ENCODE data around the gene MINDY4. TPM values are rescaled to one million over a fixed set of nuclear protein-coding genes. Genes with fewer than 3 reads are reported as not detected.
"Not testable (repeated sequence)": the region's sequence is repeated elsewhere in the genome, so short reads cannot be mapped to it uniquely, and the experiment has no call there.

Gene MINDY4
- polyA plus RNA-seq, 5 donors, result 13.7 to 23.3 (median 16.5) TPM

DNA sequence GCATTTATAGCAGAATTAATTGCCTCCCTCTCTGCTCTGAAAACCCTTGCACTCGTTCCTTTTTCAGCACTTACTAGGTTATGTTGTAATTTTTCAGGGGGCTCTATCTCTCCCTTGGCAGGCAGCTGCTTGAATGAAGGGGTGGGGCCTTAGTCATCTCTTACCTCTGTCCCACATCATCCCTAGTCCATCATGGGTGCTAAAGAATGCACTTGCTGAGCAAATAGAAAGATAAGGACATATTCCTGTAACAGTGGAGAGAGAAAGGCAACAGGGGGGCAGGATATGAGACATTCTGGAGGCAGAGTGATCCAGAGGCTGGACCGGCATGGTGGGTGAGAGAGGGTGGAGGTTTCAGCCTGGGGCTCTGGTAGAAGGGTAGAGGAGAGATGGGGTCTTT is 60.0 kb downstream of the MINDY4 start:
- DNase-seq, result no peak

DNA sequence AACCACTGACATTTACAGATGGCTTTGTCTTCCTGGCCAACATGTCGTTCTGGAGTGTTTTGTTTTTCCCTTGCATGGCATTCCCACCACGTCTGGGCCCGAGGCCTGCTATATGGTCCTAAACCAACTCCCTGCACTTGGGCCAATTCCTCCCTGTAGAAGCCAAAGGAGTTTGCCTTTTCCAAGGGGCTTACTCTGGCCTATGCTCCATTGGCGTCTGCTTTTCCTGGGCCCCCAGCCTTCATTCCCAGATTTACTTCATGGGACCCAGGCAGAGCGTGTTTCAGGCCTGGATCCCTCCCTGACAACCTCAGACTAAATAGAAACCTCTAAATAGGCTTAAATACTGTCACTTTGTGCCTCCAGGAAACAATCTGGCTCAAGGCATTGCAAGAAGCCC is 60.7 kb downstream of the MINDY4 start:
- no peak for DNase-seq

DNA sequence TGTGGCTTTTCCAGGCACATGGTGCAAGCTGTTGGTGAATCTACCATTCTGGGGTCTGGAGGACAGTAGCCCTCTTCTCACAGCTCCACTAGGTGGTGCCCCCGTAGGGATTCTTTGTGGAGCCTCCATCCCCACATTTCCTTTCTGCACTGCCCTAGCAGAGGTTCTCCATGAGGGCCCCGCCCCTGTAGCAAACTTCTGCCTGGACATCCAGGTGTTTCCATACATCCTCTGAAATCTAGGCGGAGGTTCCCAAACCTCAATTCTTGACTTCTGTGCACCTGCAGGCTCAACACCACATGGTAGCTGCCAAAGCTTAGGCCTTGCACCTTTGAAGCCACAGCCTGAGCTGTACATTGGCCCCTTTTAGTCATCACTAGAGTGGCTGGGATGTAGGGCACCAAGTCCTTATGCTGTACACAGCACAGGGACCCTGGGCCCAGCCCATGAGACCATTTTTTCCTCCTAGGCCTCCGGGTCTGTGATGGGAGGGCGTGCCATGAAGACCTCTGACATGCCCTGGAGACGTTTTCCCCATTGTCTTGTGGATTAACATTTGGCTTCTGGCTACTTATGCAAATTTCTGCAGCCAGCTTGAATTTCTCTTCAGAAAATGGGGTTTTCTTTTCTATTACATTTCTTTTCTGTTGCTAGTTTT is 62.9 kb downstream of the MINDY4 start:
- not testable (repeated sequence) for DNase-seq

DNA sequence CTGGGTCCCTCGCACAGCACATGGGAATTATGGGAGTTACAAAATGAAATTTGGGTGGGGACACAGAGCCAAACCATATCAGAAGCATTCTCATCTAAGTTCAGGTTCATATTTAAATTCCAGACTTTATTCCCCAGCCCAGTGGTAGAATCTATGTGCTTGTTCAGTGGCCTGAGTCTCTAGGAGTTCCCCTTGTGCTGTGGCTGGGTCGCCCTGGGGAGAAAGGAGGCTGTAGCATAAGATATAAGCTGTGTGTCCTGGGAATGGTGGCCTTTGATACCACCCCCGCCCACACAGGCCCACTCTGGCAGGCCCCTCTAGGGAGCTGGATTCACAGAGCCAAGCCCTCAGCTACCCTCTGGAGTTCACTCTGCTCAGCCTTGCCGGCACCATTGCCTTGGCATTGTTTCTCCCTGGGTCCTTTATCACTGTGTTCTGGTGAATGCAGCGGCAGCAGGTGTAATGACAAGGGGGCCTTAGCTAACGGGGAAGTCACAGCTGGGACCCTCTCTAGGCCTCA is 64.2 kb downstream of the MINDY4 start:
- DNase-seq, result no peak

DNA sequence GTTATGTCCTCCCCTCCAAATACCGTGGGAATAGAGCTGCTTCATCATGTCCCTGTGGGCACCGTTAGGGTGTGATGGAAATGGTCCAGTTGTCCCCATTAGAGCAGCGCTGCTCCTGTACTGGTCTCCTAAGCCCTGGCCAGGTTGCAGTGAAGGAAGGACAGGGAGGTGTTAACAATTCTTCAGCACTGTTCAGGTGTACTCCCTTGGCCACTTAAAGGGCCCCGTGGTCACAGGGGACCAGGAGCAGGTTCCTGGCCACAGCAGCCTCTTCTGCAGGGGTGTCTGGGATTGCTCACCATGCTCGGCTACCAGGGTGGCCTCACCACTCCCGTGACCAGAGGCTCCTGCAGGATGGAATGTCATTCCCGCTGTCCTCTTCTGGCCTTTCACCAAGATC is 65.8 kb downstream of the MINDY4 start:
- DNase-seq, result no peak

DNA sequence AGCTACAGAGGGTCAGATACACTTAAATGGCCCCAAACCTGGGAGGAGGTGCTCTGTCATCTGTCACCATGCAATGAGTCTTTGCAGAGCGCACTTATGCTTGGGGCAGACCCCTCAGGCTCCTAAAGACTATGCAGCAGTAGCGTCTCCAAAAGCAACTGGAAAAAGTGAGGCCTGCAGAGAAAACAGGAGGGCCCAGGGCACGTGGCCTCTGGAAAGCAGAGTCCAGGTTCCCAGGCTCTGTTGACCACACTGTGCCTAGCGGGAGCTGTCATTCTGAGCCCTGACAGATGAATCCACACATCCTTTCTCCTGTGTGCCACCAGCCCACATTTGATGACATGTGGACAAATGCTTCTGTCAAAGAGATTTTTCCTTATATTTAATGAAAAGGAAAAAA is 66.4 kb downstream of the MINDY4 start:
- DNase-seq, result no peak

DNA sequence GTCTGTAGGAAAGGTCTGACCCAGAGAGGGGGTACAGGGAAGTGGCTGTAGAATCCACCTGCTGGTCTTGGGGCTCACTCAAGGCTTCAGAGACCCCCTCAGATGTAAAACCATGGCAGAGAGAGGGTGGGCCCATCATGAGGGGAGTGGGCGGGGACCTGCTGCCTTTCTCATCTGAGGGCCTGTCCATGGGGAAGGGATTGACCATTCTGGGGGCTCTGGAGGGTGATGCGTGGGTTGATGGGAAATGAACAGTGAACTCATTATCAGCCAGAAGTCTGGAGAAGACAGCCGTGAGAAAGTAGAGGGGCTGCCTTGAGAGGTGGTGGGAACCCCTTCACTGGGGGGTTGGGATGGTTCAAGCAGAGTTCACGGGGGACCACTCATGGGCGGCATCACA is 66.8 kb downstream of the MINDY4 start:
- no peak for DNase-seq

DNA sequence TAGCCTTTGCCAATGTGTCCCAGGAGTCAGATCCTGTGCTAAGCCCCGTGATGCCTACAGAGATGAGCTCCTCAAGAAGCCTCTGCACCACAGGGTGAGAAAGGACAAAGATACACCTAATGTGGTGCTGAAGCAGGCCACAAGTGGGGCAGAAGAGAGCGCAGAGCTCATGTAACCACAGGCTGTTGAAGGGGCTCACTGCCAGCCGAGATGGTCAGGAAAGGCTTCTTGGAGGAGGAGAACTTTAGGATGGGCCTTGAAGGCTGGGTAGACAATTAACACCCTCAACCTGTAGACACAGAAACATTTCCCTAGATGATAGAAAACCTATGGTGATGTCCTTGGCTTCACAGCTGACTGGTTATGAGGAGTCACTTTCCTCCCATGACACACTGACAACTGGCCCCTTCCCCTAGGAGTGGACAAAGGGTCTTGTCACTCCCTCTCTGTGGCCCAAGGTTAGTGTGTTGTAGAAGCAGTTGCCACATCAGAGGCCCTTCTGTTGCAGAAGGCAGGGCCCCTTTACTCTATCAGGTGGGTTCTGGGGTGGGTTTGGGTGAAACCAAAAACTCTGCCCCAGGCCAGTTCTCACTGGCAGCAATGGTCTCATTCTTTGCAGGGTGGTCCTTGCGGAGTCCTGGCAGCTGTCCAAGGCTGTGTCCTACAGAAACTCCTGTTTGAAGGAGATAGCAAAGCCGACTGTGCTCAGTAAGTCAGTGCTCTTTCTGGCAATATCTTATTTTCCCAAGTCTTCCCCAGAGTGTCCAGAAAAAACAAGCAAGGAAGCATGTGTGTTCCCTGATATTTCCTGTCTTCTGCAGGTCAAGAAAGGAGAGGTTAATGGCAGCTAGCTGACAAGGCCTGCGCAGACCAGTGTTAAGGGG is 69.2 kb downstream of the MINDY4 start:
- DNase-seq, result no peak

DNA sequence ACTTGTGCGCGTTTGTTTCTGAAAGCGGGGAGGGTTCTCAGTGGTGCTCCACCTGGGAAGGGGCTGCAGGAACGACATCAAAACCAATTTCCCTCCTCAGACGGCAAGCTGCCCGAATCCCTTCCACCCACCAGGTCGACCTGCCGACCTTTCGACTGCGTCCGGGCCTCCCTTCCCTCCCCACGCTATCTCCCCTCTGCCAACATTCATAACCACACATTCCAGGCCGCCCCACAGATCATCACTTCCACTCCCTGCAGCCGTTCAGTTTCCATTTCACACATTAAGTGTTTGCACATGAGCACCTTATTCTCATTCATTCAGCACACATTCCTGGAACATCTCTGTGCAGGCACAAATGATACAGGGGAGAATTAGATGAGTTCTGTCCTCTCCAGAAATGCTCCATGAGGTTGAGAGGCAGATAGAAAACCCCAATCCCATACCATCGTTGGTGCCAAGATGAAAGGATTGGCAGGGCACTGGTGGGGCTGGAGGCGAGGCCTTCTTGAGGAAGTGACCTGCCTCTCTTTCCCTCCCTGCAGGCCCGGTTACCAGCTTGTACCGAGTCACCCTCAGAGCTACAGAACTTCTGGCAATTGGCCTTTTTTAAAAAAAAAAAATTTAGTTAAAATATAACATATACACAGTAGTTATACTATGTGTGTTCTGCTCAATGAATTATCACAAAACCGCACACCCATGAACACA is 70.0 kb downstream of the MINDY4 start:
- no peak for DNase-seq

DNA sequence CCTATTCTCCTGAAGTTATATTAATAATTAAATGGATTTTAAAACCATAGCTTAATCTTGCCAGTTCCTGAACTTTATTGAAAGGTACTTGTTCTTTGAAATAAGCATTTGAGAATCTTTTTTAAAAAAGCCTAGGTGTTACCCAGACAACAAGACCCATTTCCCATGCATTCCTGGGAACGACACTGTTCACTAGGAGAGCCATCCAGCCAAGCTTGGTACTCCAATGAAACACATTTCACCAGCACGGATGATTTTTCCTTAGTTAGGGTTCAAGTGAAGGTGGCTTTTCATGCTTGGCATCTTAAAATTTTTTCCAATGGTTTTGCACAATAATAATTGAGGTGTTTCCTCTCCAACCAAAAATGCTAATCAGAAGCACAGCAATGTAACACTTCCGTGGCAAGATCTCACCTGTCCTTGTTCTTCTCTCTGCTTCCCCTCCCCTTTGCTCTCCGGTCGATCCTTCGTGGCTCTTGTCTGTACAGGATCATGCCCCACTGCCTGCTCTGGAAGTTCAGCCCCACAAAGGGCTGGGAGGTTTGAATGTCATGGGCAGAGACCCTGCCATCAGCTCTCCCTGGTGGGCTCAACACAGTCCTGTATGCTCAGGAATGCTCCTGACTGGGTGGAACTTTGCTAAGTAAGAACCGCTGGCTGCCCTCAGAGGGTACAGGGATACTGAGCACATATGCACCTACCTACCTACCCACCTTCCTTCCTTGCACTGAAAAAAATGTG is 70.8 kb downstream of the MINDY4 start:
- DNase-seq, result no peak

DNA sequence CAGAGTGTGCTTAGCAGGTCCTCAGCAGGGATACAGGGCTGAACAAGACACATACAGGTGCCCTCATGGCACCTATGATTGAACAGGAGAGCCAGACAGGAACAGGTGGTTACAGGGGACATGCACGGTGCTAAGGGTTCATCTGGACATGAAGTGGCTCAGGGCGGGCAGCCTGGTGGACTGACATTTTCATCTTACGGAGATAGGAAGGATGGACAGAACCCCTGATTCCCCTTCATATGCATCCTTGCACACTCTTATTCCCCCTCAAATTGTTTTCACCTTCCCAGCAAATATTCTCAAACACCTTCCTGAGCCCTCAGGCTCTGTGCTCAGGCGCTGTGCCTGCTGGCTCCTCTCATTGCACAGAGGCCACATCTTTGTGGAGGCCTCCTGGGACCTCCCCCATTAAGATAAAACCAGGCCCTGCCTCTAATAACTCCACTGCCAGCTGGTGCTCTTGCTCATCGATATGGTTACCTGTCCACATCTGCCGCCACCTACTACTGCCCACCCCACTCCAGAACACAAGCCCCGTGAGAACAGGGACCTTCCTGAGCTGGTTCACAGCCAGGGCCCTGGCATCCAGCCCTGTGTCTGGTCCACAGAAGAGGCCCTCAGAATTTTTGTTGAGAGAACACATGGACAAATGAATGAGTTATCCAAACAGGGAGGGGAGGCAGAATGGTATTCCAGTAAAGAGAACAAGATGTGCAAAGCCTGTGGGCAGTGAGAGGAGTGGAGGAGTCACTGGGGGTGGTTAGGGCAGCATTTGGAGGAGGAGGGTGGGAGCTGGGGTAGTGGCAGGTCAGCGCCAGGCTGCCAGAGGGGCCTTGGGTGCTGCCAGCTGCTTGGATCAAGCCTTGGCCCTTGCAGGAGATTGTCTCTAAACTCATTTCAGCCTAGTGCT is 71.6 kb downstream of the MINDY4 start:
- no peak for DNase-seq

DNA sequence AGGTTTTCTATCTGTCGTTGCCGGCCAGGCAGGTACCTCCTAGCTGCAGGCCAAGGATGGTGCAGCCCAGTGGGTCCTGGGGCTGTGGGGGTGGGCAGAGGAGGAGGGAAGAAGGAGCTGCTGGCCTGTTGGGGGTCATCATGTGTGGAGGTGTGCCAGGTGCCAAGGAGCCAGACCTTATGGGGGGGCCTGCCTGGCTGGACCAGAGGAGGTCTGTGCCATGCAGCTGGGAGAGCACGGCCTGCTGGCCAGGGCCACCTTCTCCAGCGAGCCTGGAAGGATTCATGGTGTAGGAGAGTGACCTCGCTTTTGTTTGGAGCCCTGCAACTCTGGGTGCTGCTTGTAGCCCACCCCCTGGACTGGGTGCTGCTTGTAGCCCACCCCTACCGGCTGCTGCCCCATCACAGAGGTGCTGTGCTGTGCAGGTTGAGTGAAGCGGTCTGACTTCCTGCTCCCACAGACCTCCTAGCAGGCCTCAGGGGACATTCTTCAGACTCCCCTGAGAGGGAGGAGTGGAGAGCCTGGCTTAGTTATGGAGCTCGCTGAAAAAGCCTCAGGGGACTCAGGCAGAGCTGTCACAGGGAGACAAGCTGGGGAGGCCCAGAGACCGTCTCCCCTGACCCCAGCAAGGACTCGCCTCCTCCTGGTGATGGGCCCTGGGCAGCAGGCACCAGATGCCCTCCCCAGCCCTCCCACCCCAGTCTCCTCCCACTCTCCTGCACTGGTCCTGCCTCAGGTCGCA is 72.7 kb downstream of the MINDY4 start:
- no peak for DNase-seq

DNA sequence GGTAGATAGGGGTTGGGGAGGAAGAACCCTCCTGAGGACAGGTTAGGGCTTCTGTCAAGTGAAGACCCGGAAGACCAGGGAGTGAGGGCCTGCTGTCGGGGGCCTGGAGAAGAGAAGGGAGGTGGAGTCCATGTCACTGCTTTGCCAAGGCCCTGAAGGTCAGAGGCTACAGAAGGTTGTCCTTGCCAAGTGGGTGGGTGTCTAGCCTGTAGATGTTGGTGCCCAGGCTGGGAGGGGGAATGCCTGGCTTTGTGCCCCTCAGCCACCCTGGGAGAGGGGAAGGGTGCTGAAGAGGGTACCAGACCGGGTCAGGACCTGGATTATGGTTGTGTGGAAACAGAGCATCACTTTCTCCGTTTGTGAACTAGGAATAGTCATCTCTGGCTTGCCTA is 73.3 kb downstream of the MINDY4 start:
- no peak for DNase-seq

DNA sequence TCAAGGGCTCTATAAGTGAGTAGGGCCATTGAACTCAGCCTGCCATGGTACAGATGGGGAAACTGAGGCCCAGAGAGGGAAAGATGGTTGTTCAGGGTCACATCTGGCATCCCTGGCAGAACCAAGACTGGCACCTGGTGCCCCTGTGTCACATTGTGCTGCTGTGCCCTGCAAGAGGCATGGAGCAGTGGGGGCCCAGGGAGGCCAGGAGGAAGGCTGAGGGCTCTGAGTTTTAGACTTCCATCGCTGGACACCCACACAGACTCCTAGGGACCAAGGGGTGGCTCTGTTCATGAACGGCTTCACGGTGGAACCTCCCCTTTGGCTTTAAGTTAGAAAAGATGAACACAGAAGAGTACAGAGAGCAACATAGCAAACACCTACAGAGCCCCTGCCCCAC is 73.7 kb downstream of the MINDY4 start:
- DNase-seq, result no peak

DNA sequence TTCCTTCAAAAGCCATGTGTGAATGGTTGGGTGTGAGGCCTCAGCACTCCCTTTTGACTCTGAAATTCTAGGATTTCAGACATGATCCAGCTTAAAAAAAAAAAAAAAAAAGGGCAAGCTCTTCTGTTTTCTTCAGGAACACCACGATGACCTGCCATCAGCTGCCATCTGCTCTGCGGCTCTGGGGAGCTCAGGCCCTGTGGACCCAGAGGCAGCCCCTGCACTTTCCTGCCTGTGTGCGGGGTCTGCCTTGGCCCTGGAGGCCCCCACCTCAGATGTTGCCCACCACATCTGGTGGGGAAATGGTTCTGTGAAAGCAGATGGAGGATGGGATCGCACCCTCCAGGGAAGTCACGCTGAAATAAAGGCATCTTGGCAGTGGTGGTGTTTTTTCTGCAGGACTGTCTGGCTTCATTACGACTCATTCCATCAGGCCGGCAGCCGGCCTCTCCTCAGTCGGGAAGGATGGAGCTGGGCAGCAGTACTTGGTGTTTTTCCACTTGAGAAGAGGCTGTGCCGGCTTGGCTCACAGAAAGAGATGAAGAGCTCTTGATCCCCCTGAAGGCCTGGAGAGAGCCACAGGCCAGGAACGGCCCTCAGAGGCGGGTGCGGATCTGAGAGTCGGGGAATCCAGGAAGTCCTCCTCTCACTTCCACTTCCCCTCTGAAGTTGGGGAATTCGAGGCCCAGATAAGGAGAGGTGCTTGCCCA is 74.4 kb downstream of the MINDY4 start:
- peak in 1 of 2 donors; percentile 20 for DNase-seq

DNA sequence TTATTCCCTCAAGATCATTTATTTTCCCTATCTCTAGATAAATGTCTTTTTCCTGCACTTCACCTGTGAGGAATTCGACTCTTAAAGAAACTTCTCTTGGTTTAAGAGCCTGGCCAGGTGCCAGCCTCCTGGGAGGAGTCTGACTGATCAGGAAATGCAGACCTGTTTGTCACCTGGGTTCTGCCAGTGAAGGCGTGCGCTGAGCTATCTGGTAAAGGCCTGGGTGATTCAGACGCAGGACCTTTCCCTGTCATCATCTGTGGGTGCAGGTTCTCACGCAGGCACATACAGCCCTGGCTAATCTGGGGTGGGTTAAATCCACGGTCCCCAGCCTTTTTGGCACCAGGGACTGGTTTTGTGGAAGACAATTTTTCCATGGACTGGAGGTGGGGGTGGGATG is 75.2 kb downstream of the MINDY4 start:
- DNase-seq, result peak; percentile 24 to 27

DNA sequence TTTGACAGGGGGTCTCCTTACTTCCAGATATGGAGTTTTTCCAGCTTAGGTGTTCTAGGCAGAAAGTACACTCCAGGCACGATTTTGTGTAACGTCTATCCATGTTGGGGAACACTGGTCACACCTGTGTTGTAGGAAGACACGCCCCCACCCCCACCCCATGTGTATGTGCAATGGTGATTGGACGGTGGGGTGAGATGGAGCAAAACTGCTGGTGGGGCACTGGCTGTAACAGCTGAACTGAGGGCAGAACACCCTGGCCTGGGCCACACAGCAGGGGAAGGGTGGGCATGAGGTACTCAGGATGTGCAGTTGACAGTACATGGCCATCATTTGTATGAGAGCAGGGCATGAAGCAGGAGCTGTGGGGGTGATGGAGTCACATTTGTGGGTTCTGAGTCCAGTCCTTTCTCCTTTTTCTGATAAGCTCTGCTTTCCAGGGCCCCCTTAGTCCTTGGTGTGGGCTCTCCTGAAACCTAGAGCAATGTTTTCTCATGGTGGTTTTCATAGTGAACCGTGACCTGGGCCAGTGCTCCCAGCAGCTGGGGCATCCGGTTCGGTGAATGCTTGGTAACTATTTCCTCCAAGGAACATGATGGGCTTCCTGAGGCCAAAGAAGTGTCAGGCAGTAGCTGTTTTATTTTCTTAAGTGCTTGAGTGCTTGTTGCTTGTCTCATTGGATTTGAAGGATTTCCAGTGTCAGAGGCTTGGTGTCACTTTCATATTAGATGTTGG is 77.1 kb downstream of the MINDY4 start:
- no peak for DNase-seq

DNA sequence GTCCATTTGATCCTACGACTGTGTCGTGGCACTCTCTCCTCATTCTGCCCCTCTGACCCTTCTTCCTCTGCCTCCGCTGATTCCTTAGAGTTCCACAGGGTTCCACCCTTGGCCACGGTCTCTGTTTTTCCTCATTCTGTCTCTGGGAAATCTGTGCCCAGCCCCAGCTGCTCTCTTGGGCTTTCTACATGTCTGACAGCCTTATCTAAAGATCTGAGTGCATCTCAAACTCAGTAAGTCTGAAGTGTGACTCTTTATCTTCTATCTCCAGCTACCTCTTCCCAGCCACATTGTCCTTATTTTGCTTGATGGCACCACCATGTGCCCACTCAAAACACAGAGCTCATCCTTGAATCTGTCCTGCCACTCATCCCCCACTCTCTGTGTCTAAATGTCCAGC is 78.3 kb downstream of the MINDY4 start:
- no peak for DNase-seq

DNA sequence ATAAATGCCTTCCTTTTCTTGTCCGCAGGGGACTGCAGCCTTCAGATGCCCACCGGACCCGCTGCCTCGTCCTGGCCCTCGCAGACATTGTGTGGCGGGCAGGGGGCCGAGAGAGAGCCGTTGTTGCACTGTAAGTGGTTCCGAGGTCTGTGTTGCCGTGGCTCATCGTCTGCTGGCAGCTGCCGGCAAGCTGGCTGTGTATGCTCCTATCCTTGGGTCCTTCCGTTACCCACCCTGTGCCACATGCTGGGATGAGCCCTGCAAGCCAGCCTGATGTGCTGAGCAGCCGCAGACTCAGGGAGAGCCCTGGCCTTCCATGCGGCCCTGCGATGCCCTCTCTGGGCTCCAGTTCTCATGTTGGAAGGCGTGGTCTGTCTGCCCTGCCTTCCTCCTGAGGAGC is 79.2 kb downstream of the MINDY4 start:
- no peak for DNase-seq

Measured in right lung (tissue), 5 donors.